ENCODE measurements around the gene RPL27. TPM values are rescaled to one million over a fixed set of nuclear protein-coding genes. Genes with fewer than 3 reads are reported as not detected.
"Not testable (repeated sequence)": the region's sequence is repeated elsewhere in the genome, so short reads cannot be mapped to it uniquely, and the experiment has no call there.

The RPL27 gene
- total and polyA plus RNA-seq, 2 of the 13 experiments (the other 11 are each of a cell fraction or from before 2014, with no cell fraction given): 1,585 to 5,840 TPM

DNA sequence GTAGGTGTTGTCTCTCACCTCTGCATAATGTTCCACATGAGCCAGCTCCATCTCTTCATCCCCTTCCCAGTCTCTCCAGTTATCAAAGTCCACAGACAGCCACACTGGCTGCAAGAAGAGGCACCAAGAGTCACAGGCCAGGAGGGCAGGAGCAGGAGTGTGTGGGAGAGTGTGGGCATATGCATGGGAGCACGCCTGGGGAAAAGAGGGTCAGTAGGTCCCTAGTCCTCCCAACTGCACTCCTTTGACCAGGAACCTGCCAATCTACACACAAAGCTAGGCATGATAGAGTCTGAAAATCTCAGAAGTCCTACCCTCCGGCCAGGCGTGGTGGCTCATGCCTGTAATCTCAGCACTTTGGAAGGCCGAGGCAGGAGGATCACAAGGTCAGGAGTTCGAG, 26.6 kb upstream of the RPL27 start:
- H3K9ac ChIP-seq (ENCODE audit: insufficient read depth, low read depth, low read length): no peak overlapping the region
- H3K79me2 ChIP-seq (ENCODE audit: insufficient read depth, low read length): no peaks in the 10 kb centered on the region
- intact Hi-C loops (cut with micrococcal nuclease; ENCODE audit: unreplicated experiment): no loop called here
- H3K27me3 ChIP-seq (ENCODE audit: control insufficient read depth in 1 of 2, insufficient read depth in 2 of 2, low read length in 2 of 2): no peaks in the 10 kb centered on the region
- BruUV-seq (replicated peaks): no TSS peak
- no peak overlapping the region for H3K4me2 ChIP-seq (ENCODE audit: low read depth, low read length)
- H3K4me3 ChIP-seq (replicated peaks in 1 of 3; ENCODE audit: insufficient read depth in 1 of 3, low read depth in 2 of 3, low read length in 3 of 3): no peak overlapping the region
- H3K4me1 ChIP-seq (ENCODE audit: insufficient read depth, low read length): peaks cover 46% of the 10 kb centered on the region
- H4K20me1 ChIP-seq (ENCODE audit: insufficient read depth, low read length): no peaks in the 10 kb centered on the region
- no peak overlapping the region for H2AFZ ChIP-seq (ENCODE audit: low read length)
- DNase-seq (ENCODE audit: low spot score): no peak
- no peak for TF ChIP-seq RBFOX2 (IDR thresholded peaks at IDR 0.05; ENCODE audit: low read depth, low read length)
- peak; percentile 79 for TF ChIP-seq ZNF263 (CRISPR knock-in tag; IDR thresholded peaks at IDR 0.05)
- no peak for TF ChIP-seq EHMT2 (IDR thresholded peaks at IDR 0.05; ENCODE audit: borderline replicate concordance, low read depth, low read length)
- TF ChIP-seq RXRB (CRISPR knock-in tag; IDR thresholded peaks at IDR 0.05; ENCODE audit: borderline replicate concordance): no peak
- 0 out of 2 replicates have a peak, but pooled peaks have one; percentile 53 for TF ChIP-seq ZKSCAN1 (IDR thresholded peaks at IDR 0.05; ENCODE audit: low read length)
- FAIRE-seq: no peak
- CTCF ChIA-PET (ENCODE audit: low intra/inter-chr PET ratio, low total read pairs): no interaction called here
- H3K9me3 ChIP-seq (ENCODE audit: low read length): no peaks in the 10 kb centered on the region
- no peak overlapping the region for H3K27ac ChIP-seq (ENCODE audit: extremely low read length, insufficient read depth, low read length)
- POLR2A ChIA-PET: no interaction called here
- 83% methylated on average over 5 of the region's 5 CpGs for WGBS (ENCODE audit: low lambda C conversion rate)
- in situ Hi-C loops (cut with HindIII; ENCODE audit: extremely low pct_ligation_motif_present, low pct_unique_long_range_greater_than_20kb): no loop called here
- H3K36me3 ChIP-seq (replicated peaks in 1 of 2; ENCODE audit: control insufficient read depth in 1 of 2, insufficient read depth in 2 of 2, low read length in 2 of 2): no peaks in the 10 kb centered on the region
- ATAC-seq: peak; percentile 40

DNA sequence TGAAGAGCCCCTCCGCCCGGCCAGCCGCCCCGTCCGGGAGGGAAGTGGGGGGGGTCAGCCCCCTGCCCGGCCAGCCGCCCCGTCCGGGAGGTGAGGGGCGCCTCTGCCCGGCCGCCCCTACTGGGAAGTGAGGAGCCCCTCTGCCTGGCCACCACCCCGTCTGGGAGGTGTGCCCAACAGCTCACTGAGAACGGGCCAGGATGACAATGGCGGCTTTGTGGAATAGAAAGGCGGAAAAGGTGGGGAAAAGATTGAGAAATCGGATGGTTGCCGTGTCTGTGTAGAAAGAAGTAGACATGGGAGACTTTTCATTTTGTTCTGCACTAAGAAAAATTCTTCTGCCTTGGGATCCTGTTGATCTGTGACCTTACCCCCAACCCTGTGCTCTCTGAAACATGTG, 24.9 kb upstream of the RPL27 start:
- H3K27me3 ChIP-seq (ENCODE audit: control insufficient read depth in 1 of 2, insufficient read depth in 2 of 2, low read length in 2 of 2); BruUV-seq (replicated peaks); DNase-seq (ENCODE audit: low spot score); H3K9ac ChIP-seq (ENCODE audit: insufficient read depth, low read depth, low read length); H2AFZ ChIP-seq (ENCODE audit: low read length); H3K79me2 ChIP-seq (ENCODE audit: insufficient read depth, low read length); CTCF ChIA-PET (ENCODE audit: low intra/inter-chr PET ratio, low total read pairs); ATAC-seq; H4K20me1 ChIP-seq (ENCODE audit: insufficient read depth, low read length); H3K4me2 ChIP-seq (ENCODE audit: low read depth, low read length); POLR2A ChIA-PET; in situ Hi-C loops (cut with HindIII; ENCODE audit: extremely low pct_ligation_motif_present, low pct_unique_long_range_greater_than_20kb); intact Hi-C loops (cut with micrococcal nuclease; ENCODE audit: unreplicated experiment); H3K9me3 ChIP-seq (ENCODE audit: low read length); FAIRE-seq; H3K36me3 ChIP-seq (replicated peaks in 1 of 2; ENCODE audit: control insufficient read depth in 1 of 2, insufficient read depth in 2 of 2, low read length in 2 of 2); H3K4me3 ChIP-seq (replicated peaks in 1 of 3; ENCODE audit: insufficient read depth in 1 of 3, low read depth in 2 of 3, low read length in 3 of 3); TF ChIP-seq SOX13 (IDR thresholded peaks at IDR 0.05): not testable (repeated sequence)
- H3K27ac ChIP-seq (ENCODE audit: extremely low read length, insufficient read depth, low read length): peak overlapping the region; percentile 57
- 12% methylated on average over 5 of the region's 18 CpGs for WGBS (ENCODE audit: low lambda C conversion rate)
- peaks cover 38% of the 10 kb centered on the region for H3K4me1 ChIP-seq (ENCODE audit: insufficient read depth, low read length)
- TF ChIP-seq, protein P1, sequence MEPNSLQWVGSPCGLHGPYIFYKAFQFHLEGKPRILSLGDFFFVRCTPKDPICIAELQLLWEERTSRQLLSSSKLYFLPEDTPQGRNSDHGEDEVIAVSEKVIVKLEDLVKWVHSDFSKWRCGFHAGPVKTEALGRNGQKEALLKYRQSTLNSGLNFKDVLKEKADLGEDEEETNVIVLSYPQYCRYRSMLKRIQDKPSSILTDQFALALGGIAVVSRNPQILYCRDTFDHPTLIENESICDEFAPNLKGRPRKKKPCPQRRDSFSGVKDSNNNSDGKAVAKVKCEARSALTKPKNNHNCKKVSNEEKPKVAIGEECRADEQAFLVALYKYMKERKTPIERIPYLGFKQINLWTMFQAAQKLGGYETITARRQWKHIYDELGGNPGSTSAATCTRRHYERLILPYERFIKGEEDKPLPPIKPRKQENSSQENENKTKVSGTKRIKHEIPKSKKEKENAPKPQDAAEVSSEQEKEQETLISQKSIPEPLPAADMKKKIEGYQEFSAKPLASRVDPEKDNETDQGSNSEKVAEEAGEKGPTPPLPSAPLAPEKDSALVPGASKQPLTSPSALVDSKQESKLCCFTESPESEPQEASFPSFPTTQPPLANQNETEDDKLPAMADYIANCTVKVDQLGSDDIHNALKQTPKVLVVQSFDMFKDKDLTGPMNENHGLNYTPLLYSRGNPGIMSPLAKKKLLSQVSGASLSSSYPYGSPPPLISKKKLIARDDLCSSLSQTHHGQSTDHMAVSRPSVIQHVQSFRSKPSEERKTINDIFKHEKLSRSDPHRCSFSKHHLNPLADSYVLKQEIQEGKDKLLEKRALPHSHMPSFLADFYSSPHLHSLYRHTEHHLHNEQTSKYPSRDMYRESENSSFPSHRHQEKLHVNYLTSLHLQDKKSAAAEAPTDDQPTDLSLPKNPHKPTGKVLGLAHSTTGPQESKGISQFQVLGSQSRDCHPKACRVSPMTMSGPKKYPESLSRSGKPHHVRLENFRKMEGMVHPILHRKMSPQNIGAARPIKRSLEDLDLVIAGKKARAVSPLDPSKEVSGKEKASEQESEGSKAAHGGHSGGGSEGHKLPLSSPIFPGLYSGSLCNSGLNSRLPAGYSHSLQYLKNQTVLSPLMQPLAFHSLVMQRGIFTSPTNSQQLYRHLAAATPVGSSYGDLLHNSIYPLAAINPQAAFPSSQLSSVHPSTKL (CRISPR knock-in tag; IDR thresholded peaks at IDR 0.05): peak; percentile 22; the same call in 1 of the 2 replicates
- peak; percentile 58 for TF ChIP-seq CEBPG (CRISPR knock-in tag; IDR thresholded peaks at IDR 0.05)
- TF ChIP-seq ELF3 (CRISPR knock-in tag; IDR thresholded peaks at IDR 0.05): peak; percentile 41; the same call in 1 of the 2 replicates
- 0 out of 2 replicates have a peak, but pooled peaks have one; percentile 23 for TF ChIP-seq SOX5 (CRISPR knock-in tag; IDR thresholded peaks at IDR 0.05; ENCODE audit: borderline replicate concordance)
- TF ChIP-seq, protein P2, sequence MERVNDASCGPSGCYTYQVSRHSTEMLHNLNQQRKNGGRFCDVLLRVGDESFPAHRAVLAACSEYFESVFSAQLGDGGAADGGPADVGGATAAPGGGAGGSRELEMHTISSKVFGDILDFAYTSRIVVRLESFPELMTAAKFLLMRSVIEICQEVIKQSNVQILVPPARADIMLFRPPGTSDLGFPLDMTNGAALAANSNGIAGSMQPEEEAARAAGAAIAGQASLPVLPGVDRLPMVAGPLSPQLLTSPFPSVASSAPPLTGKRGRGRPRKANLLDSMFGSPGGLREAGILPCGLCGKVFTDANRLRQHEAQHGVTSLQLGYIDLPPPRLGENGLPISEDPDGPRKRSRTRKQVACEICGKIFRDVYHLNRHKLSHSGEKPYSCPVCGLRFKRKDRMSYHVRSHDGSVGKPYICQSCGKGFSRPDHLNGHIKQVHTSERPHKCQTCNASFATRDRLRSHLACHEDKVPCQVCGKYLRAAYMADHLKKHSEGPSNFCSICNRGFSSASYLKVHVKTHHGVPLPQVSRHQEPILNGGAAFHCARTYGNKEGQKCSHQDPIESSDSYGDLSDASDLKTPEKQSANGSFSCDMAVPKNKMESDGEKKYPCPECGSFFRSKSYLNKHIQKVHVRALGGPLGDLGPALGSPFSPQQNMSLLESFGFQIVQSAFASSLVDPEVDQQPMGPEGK (CRISPR knock-in tag; IDR thresholded peaks at IDR 0.05): 0 out of 2 replicates have a peak, but pooled peaks have one; percentile 56
- TF ChIP-seq HOXA3 (CRISPR knock-in tag; IDR thresholded peaks at IDR 0.05): peak; percentile 21; the same call in 1 of the 2 replicates
- 0 out of 2 replicates have a peak, but pooled peaks have one; percentile 23 for TF ChIP-seq SP5 (CRISPR knock-in tag; IDR thresholded peaks at IDR 0.05; ENCODE audit: borderline replicate concordance, low read depth)
- peak in 1 of 2 experiments; percentile 42; a peak in 1 of 4 replicates for TF ChIP-seq SOX13 (CRISPR knock-in tag; conservative IDR thresholded peaks at IDR 0.05 in 1 of 2, IDR thresholded peaks at IDR 0.05 in 1 of 2)

Data from HepG2 (cell line).